NCI-H526 (cell line): ENCODE data around the gene ARRDC3.
"Not testable (repeated sequence)": the region's sequence is repeated elsewhere in the genome, so short reads cannot be mapped to it uniquely, and the experiment has no call there.

Source experiments
- DNase-seq, 2 experiments: peaks; one replicate each; lab custom pipeline; 2025; lab: John Stamatoyannopoulos, UW

Gene ARRDC3

GRCh38 chr5:91359962-91360609 lies 23.0 kb downstream of the ARRDC3 start:
- DNase-seq: no peak

GRCh38 chr5:91357806-91358205 lies 25.3 kb downstream of the ARRDC3 start:
- no peak for DNase-seq

- peak in 1 of 2 experiments; percentile 2 for DNase-seq
These were observed 26.0 kb downstream of the ARRDC3 start for GRCh38 chr5:91357012-91357634.

- DNase-seq: not testable (repeated sequence)
These were observed 28.2 kb downstream of the ARRDC3 start for GRCh38 chr5:91354867-91355266.

- DNase-seq: no peak
These were observed 30.1 kb downstream of the ARRDC3 start for GRCh38 chr5:91352831-91353695.

GRCh38 chr5:91345461-91345860 lies 37.7 kb downstream of the ARRDC3 start:
- no peak for DNase-seq

- DNase-seq: not testable (repeated sequence)
These were observed 38.4 kb downstream of the ARRDC3 start for GRCh38 chr5:91344661-91345200.

GRCh38 chr5:91343916-91344315 lies 39.2 kb downstream of the ARRDC3 start:
- no peak for DNase-seq

- DNase-seq: not testable (repeated sequence)
These were observed 40.2 kb downstream of the ARRDC3 start for GRCh38 chr5:91342931-91343330.

- DNase-seq: no peak
These were observed 42.0 kb downstream of the ARRDC3 start for GRCh38 chr5:91341154-91341553.

GRCh38 chr5:91340532-91340931 lies 42.6 kb downstream of the ARRDC3 start:
- no peak for DNase-seq

GRCh38 chr5:91339063-91339705 lies 43.9 kb downstream of the ARRDC3 start:
- DNase-seq: no peak

- DNase-seq: no peak
These were observed 50.7 kb downstream of the ARRDC3 start for GRCh38 chr5:91332267-91333045.

- no peak for DNase-seq
These were observed 51.4 kb downstream of the ARRDC3 start for GRCh38 chr5:91331705-91332104.

GRCh38 chr5:91329283-91329682 lies 53.8 kb downstream of the ARRDC3 start:
- DNase-seq: no peak

GRCh38 chr5:91328743-91329142 lies 54.4 kb downstream of the ARRDC3 start:
- no peak for DNase-seq

GRCh38 chr5:91322981-91323380 lies 60.1 kb downstream of the ARRDC3 start:
- DNase-seq: not testable (repeated sequence)

- DNase-seq: no peak
These were observed 63.5 kb downstream of the ARRDC3 start for GRCh38 chr5:91319667-91320066.

GRCh38 chr5:91318724-91319123 lies 64.4 kb downstream of the ARRDC3 start:
- no peak for DNase-seq
